GM19328 (cell line): ENCODE results near the gene AHNAK2.

ENCODE experiments used
- ATAC-seq: cut with Tn5 transposase; IDR thresholded peaks from one replicate; pipeline ENCODE4 v1.9.1; 2021; ENCODE audit warnings: mild to moderate bottlenecking, moderate library complexity; ENCODE audit not compliant: unreplicated experiment

AHNAK2 gene

DNA sequence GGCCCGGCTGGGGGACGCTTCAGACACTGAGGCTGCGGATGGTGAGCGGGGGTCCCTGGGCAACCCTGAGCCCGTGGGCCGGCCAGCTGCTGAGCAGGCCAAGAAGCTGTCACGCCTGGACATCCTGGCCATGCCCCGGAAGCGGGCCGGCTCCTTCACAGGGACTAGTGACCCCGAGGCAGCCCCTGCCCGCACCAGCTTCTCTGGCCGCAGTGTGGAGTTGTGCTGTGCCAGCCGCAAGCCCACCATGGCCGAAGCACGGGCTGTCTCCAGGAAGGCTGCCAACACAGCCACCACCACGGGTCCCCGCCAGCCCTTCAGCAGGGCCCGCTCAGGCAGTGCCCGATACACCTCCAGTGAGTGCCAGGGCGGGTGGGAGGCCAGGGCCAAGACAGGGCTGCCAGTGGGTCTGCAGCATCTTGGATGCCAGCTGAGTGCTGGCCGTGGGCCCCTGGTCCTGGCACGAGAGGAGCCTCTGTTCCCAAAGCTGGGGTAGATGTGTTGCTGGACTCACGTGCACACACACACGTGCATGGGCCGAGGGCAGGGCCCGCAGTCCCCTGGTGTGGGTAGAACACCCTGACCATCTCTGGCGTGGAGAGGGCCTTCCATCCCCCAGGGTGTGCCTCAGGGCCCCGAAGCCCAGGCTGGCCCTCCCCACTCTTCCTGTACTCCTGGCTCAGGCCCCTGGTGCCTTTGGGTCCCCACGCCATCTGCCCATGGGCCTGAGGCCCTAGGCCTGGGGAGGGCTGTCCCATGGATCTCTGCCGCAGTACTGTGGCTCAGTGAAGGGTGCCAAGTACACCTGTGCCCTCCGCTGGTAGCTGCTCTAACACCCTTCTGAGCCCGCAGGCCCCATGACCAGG is 90.3 kb downstream of the AHNAK2 start:
- ATAC-seq = no peak
